Esophagus squamous epithelium (tissue), 4 donors: ENCODE results near the gene FEM1C.

ENCODE experiments used
- POLR2A ChIP-seq, 4 donors: fragments of 450-650 bp; IDR thresholded peaks; one replicate each; pipeline ENCODE4 v1.6.1; 2017; ENCODE audit warnings: antibody characterized with exemption in 4 of 4, mild to moderate bottlenecking in 4 of 4, moderate library complexity in 3 of 4
- TF ChIP-seq, protein P1 (sequence below), 6 experiments: fragments of 450-650 bp in 4 of 6; fragments of 200-600 bp in 2 of 6; sonication (generic) in 2 of 6; IDR thresholded peaks; one replicate each; pipeline ENCODE4 v1.5.1; 2016 to 2019; ENCODE audit warnings: antibody characterized with exemption in 6 of 6, mild to moderate bottlenecking in 4 of 6, moderate library complexity in 4 of 6

DNA sequence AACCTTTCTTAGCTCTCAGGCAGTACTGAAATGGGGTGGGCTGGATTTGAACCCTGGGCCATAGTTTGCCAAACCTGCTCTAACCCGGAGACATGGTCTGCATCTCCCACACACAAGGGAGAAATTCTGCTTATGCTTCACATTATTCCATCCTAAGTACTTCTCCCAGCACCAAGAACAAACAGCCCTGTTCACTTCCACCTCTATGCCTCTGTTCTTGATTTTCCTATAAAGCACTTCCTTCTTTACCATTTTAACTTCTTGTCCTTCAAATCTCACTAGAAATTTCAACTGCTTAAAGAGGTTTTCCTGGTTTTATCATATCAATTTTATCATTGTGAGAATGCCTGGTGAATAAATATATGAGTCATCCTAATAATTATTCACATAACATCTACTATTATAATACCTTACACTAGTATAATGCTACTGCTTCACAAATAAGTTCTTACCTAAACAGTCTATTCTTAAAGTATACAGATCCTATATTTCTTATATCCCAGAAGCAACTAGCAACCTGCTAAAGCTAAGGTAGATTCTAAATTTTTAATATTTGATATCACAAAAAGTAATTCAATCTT is 12.7 kb downstream of the FEM1C start:
- TF ChIP-seq, protein P1, sequence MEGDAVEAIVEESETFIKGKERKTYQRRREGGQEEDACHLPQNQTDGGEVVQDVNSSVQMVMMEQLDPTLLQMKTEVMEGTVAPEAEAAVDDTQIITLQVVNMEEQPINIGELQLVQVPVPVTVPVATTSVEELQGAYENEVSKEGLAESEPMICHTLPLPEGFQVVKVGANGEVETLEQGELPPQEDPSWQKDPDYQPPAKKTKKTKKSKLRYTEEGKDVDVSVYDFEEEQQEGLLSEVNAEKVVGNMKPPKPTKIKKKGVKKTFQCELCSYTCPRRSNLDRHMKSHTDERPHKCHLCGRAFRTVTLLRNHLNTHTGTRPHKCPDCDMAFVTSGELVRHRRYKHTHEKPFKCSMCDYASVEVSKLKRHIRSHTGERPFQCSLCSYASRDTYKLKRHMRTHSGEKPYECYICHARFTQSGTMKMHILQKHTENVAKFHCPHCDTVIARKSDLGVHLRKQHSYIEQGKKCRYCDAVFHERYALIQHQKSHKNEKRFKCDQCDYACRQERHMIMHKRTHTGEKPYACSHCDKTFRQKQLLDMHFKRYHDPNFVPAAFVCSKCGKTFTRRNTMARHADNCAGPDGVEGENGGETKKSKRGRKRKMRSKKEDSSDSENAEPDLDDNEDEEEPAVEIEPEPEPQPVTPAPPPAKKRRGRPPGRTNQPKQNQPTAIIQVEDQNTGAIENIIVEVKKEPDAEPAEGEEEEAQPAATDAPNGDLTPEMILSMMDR (IDR thresholded peaks at IDR 0.05), result no peak
- no peak for TF ChIP-seq POLR2A (IDR thresholded peaks at IDR 0.05)
